Tracheal epithelial cell (primary cell): ENCODE data around the gene ABLIM2. TPM values are rescaled to one million over a fixed set of nuclear protein-coding genes. Genes with fewer than 3 reads are reported as not detected.

ENCODE experiments used
- total RNA-seq: library from RNA; depleted of rRNA; stranded (reverse); fragments of >200 nt; gene quantifications from 2 replicates; pipeline ENCODE4 v1.2.1, GENCODE V29; 2014

The ABLIM2 gene
- 1.7 and 4.6 TPM in 2 replicates for total RNA-seq

GRCh38 chr4:8158710-8159536 is at the start of gene ABLIM2:
ABLIM2 (minus strand) TSS chr4:8158813; CDS start chr4:8158689, 124 bp downstream.

DNA sequence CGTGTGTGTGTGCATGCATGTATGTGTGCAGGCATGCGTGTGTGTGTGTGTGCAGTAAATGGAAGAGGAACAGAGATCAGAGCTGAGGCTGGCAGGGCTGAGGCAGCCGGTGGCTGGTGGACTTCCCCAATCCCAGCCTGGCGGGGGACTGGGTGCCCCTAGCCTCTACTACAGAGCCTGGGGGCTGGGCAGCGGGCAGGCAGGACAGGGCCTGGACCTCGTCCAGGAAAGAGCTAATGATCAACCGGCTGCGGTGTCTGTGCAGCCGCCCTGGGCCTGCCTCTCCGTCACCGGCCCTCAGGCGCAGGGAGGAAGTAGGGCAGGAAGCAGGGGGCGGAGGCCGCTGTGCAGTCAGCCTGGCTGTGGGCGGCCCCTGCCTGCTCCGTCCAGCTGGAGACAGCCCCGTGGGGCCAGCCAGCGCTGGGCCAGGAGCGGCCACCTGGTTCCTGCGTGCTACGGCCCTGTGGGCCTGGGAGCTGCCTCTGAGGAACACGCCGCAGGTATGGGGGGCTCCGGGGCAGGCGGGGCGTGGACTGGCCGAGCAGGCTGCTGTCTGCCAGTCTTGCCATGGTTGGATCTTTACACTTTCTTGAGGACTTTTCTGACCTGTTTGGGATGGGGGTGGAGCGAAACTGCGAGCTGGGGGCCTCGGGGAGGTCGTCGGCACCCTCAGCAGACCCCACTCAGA is 40.4 kb upstream of the ABLIM2 start, which contains the start of gene SH3TC1:
SH3TC1 (plus strand) TSS at position 385 of the 688 bp plus-strand sequence. CDS start 5,905 bp downstream, outside the sequence.

GRCh38 chr4:7939377-7940108 is 219.1 kb downstream of the ABLIM2 start, which contains the start of gene AFAP1:
AFAP1 (minus strand) TSS chr4:7939861; CDS start chr4:7872078, 67,783 bp downstream.

Other genes with a start within 250 kb of the ABLIM2 start
- gene AFAP1, start 219.0 kb downstream of the ABLIM2 start, total RNA-seq: 8.7 and 27.0 TPM in 2 replicates
- gene SH3TC1, start 40.5 kb upstream of the ABLIM2 start, total RNA-seq: 55.2 and 65.4 TPM in 2 replicates
- not detected in 2 replicates for gene HTRA3, start 110.9 kb upstream of the ABLIM2 start, total RNA-seq